MM.1S (cell line): ENCODE measurements around the gene ULK4.

Source experiments
- DNase-seq: peaks from one replicate; pipeline ENCODE4 v3.0.0-alpha.2; 2015
- H2AFZ ChIP-seq: fragments of 300-600 bp; sonication (generic); 2 replicates; pipeline ENCODE4 v1.6.0; 2016; ENCODE audit warnings: antibody characterized with exemption, low read length
- H3F3A ChIP-seq: fragments of 300-600 bp; sonication (generic); 2 replicates; pipeline ENCODE4 v1.6.1; 2016; ENCODE audit warnings: mild to moderate bottlenecking, antibody characterized with exemption, low read length, moderate library complexity, mixed read lengths; ENCODE audit not compliant: insufficient read depth
- H3K27ac ChIP-seq: fragments of 300-600 bp; sonication (generic); 2 replicates; pipeline ENCODE4 v1.5.1; 2016; ENCODE audit warnings: mild to moderate bottlenecking, low read length
- H3K27me3 ChIP-seq: fragments of 300-600 bp; sonication (generic); replicated peaks from 2 replicates; pipeline ENCODE4 v1.6.0; 2016; ENCODE audit warnings: low read length; ENCODE audit not compliant: insufficient read depth
- H3K36me3 ChIP-seq: fragments of 300-600 bp; sonication (generic); replicated peaks from 2 replicates; pipeline ENCODE4 v1.6.1; 2016; ENCODE audit warnings: mild to moderate bottlenecking, low read length, mixed read lengths; ENCODE audit not compliant: insufficient read depth
- H3K4me1 ChIP-seq: fragments of 300-600 bp; sonication (generic); 2 replicates; pipeline ENCODE4 v1.6.1; 2016; ENCODE audit warnings: low read length, mixed read lengths
- H3K4me2 ChIP-seq: fragments of 300-600 bp; sonication (generic); 2 replicates; pipeline ENCODE4 v1.6.0; 2016; ENCODE audit warnings: low read depth, low read length
- H3K4me3 ChIP-seq: fragments of 300-600 bp; sonication (generic); 2 replicates; pipeline ENCODE4 v1.5.1; 2016; ENCODE audit warnings: low read length, mixed read lengths
- H3K79me2 ChIP-seq: fragments of 300-600 bp; sonication (generic); 2 replicates; pipeline ENCODE4 v1.6.1; 2016; ENCODE audit warnings: mixed run types, low read length, mixed read lengths
- H3K9ac ChIP-seq: fragments of 300-600 bp; sonication (generic); 2 replicates; pipeline ENCODE4 v1.6.1; 2016; ENCODE audit warnings: low read length, mixed read lengths
- H3K9me2 ChIP-seq: fragments of 300-600 bp; sonication (generic); replicated peaks from 2 replicates; pipeline ENCODE4 v1.6.1; 2016; ENCODE audit warnings: mild to moderate bottlenecking, low read length, mixed read lengths; ENCODE audit not compliant: insufficient read depth
- H3K9me3 ChIP-seq: fragments of 300-600 bp; sonication (generic); replicated peaks from 2 replicates; pipeline ENCODE4 v1.6.1; 2016; ENCODE audit warnings: mild to moderate bottlenecking, low read length, mixed read lengths; ENCODE audit not compliant: insufficient read depth
- H4K20me1 ChIP-seq: fragments of 300-600 bp; sonication (generic); 2 replicates; pipeline ENCODE4 v1.6.1; 2016; ENCODE audit warnings: mild to moderate bottlenecking, low read length, moderate library complexity, mixed read lengths; ENCODE audit not compliant: insufficient read depth
- CTCF ChIP-seq: fragments of 300-600 bp; sonication (generic); IDR thresholded peaks from 2 replicates; pipeline ENCODE4 v1.5.1; 2016; ENCODE audit warnings: antibody characterized with exemption, low read length, mixed read lengths
- EZH2 ChIP-seq: fragments of 300-600 bp; sonication (generic); optimal IDR thresholded peaks from 2 replicates; pipeline ENCODE3; 2017; ENCODE audit warnings: low read depth, mild to moderate bottlenecking, antibody characterized with exemption, low read length, mixed read lengths
- EZH2phosphoT487 ChIP-seq: fragments of 300-600 bp; sonication (generic); IDR thresholded peaks from 2 replicates; pipeline ENCODE4 v1.6.1; 2018; ENCODE audit warnings: antibody characterized with exemption, low read length

Gene ULK4

GRCh38 chr3:41417574-41417973 lies 544.3 kb downstream of the ULK4 start:
- Histone ChIP-seq H3K4me1 (no peaks in the 10 kb centered on the region), H3K9ac (no peak overlapping the region), H3K9me2 (no peaks in the 10 kb centered on the region), H3F3A (no peaks in the 10 kb centered on the region), H3K4me3 (no peak overlapping the region), H3K27ac (no peak overlapping the region), H3K79me2 (no peaks in the 10 kb centered on the region), H3K27me3 (no peaks in the 10 kb centered on the region), H3K9me3 (no peaks in the 10 kb centered on the region), H2AFZ (no peak overlapping the region), H4K20me1 (no peaks in the 10 kb centered on the region), H3K36me3 (no peaks in the 10 kb centered on the region), H3K4me2 (no peak overlapping the region)
- DNase-seq = no peak
- TF ChIP-seq CTCF = no peak
- no peak for TF ChIP-seq EZH2
- no peak for TF ChIP-seq EZH2phosphoT487

- Histone ChIP-seq H3K9me3 (no peaks in the 10 kb centered on the region), H3K4me1 (no peaks in the 10 kb centered on the region), H3K4me3 (no peak overlapping the region), H3K9ac (no peak overlapping the region), H2AFZ (no peak overlapping the region), H3K79me2 (no peaks in the 10 kb centered on the region), H3K36me3 (no peaks in the 10 kb centered on the region), H3K9me2 (no peaks in the 10 kb centered on the region), H4K20me1 (no peaks in the 10 kb centered on the region), H3K27me3 (no peaks in the 10 kb centered on the region), H3K27ac (no peak overlapping the region), H3K4me2 (no peak overlapping the region), H3F3A (no peaks in the 10 kb centered on the region)
- TF ChIP-seq CTCF (no peak), EZH2 (no peak), EZH2phosphoT487 (no peak)
- DNase-seq = no peak
Measured at GRCh38 chr3:41411065-41411464, 550.8 kb downstream of the ULK4 start.

GRCh38 chr3:41405466-41405865 lies 556.4 kb downstream of the ULK4 start:
- H3F3A ChIP-seq = no peaks in the 10 kb centered on the region
- no peak for DNase-seq
- no peak overlapping the region for H3K4me2 ChIP-seq

More at GRCh38 chr3:41405466-41405865, 556.4 kb downstream of the ULK4 start:
- Histone ChIP-seq H3K9ac (no peak overlapping the region), H3K27ac (no peak overlapping the region), H3K36me3 (no peaks in the 10 kb centered on the region), H3K4me3 (no peak overlapping the region), H3K27me3 (no peaks in the 10 kb centered on the region), H3K9me2 (no peaks in the 10 kb centered on the region), H3K79me2 (no peaks in the 10 kb centered on the region), H4K20me1 (no peaks in the 10 kb centered on the region), H3K4me1 (no peaks in the 10 kb centered on the region), H2AFZ (no peak overlapping the region), H3K9me3 (no peaks in the 10 kb centered on the region)
- TF ChIP-seq EZH2phosphoT487 (no peak), CTCF (no peak), EZH2 (no peak)
